ENCODE results near the gene KRTAP19-7.

GRCh38 chr21:30555095-30555494 lies 6.0 kb downstream of the KRTAP19-7 start:
- TF ChIP-seq CTCF (IDR thresholded peaks at IDR 0.05; ENCODE audit: borderline replicate concordance, extremely low read depth, low read length, poor library complexity, severe bottlenecking): no peak
- TF ChIP-seq EZH2 (IDR thresholded peaks at IDR 0.05; ENCODE audit: borderline replicate concordance, low read depth, low read length, severe bottlenecking): no peak

Data from DND-41 (cell line).